ENCODE measurements around the gene FXR1.

FXR1 gene

DNA sequence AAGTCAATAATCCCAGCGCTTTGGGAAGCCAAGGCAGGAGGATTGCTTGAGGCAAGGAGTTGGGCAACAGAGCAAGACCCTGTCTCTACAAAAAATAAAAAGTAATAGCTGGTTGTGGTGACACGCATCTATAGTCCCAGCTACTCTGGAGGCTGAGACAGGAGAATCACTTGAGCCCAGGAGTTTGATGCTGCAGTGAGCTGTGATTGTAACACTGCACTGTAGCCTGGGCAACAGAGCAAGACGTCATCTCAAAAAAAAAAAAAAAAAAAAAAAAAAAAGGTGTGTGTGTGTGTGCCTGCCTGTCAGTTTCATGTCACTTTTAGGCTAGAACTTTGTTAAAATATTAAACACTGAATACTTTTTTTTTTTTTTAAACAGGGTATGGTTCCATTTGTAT is 48.6 kb downstream of the FXR1 start:
- Histone ChIP-seq H3K9me3 (ENCODE audit: insufficient read depth, low read length, severe bottlenecking) (no peaks in the 10 kb centered on the region), H3K4me2 (ENCODE audit: insufficient read depth, low read length) (no peak overlapping the region), H3K79me2 (ENCODE audit: insufficient read depth, low read length) (peaks cover 16% of the 10 kb centered on the region; the same call in 1 of the 2 replicates), H3K36me3 (ENCODE audit: insufficient read depth, low read length) (peaks cover 98% of the 10 kb centered on the region), H2AFZ (ENCODE audit: low read depth, low read length) (no peak overlapping the region), H3K4me1 (ENCODE audit: insufficient read depth, low read length) (no peaks in the 10 kb centered on the region), H3K4me3 (ENCODE audit: low read depth in 1 of 2, low read length in 2 of 2) (no peak overlapping the region), H4K20me1 (ENCODE audit: insufficient read depth, low read length) (peaks cover 4% of the 10 kb centered on the region; the same call in 1 of the 2 replicates), H3K27ac (ENCODE audit: low read length) (no peak overlapping the region), H3K27me3 (ENCODE audit: insufficient read depth, low read length, poor library complexity) (no peaks in the 10 kb centered on the region), H3K9ac (ENCODE audit: low read depth, low read length) (no peak overlapping the region)
- ATAC-seq (ENCODE audit: insufficient read depth, low read depth) (no peak), DNase-seq (no peak)
- no peak for TF ChIP-seq EZH2 (IDR thresholded peaks at IDR 0.05; ENCODE audit: borderline replicate concordance, low read depth, low read length, severe bottlenecking)
- TF ChIP-seq, protein P1, sequence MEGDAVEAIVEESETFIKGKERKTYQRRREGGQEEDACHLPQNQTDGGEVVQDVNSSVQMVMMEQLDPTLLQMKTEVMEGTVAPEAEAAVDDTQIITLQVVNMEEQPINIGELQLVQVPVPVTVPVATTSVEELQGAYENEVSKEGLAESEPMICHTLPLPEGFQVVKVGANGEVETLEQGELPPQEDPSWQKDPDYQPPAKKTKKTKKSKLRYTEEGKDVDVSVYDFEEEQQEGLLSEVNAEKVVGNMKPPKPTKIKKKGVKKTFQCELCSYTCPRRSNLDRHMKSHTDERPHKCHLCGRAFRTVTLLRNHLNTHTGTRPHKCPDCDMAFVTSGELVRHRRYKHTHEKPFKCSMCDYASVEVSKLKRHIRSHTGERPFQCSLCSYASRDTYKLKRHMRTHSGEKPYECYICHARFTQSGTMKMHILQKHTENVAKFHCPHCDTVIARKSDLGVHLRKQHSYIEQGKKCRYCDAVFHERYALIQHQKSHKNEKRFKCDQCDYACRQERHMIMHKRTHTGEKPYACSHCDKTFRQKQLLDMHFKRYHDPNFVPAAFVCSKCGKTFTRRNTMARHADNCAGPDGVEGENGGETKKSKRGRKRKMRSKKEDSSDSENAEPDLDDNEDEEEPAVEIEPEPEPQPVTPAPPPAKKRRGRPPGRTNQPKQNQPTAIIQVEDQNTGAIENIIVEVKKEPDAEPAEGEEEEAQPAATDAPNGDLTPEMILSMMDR (IDR thresholded peaks at IDR 0.05; ENCODE audit: borderline replicate concordance, extremely low read depth, low read length, poor library complexity, severe bottlenecking), result no peak

DNA sequence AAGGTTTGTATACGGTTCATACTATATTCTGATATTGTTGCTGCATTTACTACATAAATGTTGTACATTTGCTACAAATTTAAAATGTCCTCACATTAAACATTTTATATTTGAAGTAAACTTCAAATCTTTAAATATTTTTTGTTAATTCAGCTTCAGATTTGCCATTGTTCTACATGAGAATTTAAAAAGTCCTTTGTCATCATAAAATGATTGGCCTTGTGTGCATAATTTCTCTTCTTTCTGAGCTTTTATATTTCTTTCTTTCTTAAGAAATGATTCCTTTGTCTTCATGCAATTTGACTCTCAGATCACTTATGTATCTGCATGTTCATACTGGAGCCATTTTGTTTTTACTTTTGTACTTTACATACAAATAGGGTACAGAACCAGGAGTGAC is 49.1 kb downstream of the FXR1 start:
- no peak overlapping the region for H3K9ac ChIP-seq (ENCODE audit: low read depth, low read length)
- peaks cover 13% of the 10 kb centered on the region; the same call in 1 of the 2 replicates for H3K79me2 ChIP-seq (ENCODE audit: insufficient read depth, low read length)
- no peak overlapping the region for H3K27ac ChIP-seq (ENCODE audit: low read length)
- no peaks in the 10 kb centered on the region for H3K9me3 ChIP-seq (ENCODE audit: insufficient read depth, low read length, severe bottlenecking)
- DNase-seq, result no peak
- H3K27me3 ChIP-seq (ENCODE audit: insufficient read depth, low read length, poor library complexity), result no peaks in the 10 kb centered on the region
- H3K4me2 ChIP-seq (ENCODE audit: insufficient read depth, low read length), result no peak overlapping the region
- H4K20me1 ChIP-seq (ENCODE audit: insufficient read depth, low read length), result peaks cover 4% of the 10 kb centered on the region; the same call in 1 of the 2 replicates
- H2AFZ ChIP-seq (ENCODE audit: low read depth, low read length), result no peak overlapping the region
- no peak for TF ChIP-seq EZH2 (IDR thresholded peaks at IDR 0.05; ENCODE audit: borderline replicate concordance, low read depth, low read length, severe bottlenecking)
- TF ChIP-seq, protein P1 (IDR thresholded peaks at IDR 0.05; ENCODE audit: borderline replicate concordance, extremely low read depth, low read length, poor library complexity, severe bottlenecking), result no peak
- peaks cover 98% of the 10 kb centered on the region for H3K36me3 ChIP-seq (ENCODE audit: insufficient read depth, low read length)
- ATAC-seq (ENCODE audit: insufficient read depth, low read depth), result no peak
- H3K4me1 ChIP-seq (ENCODE audit: insufficient read depth, low read length), result no peaks in the 10 kb centered on the region
- H3K4me3 ChIP-seq (ENCODE audit: low read depth in 1 of 2, low read length in 2 of 2), result no peak overlapping the region

DNA sequence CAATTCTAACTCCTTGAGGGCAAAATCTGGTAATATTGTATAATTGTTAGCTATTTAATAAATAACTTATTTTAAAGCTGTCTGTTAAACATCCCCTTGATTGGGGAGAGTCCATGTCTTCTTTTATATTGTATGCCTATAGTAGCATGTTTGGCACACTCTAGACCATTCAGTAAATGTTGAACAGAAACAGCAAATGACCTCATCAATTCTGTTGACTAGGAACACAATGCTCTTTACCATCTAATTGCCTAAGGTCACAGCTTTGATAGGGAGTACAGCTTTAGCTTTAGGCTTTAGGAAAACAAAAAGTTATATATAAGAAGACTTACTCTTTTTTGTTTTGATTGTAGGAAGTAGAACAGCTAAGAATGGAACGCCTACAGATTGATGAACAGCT is 50.1 kb downstream of the FXR1 start:
- H3K79me2 ChIP-seq (ENCODE audit: insufficient read depth, low read length), result peaks cover 12% of the 10 kb centered on the region; the same call in 1 of the 2 replicates
- H3K27me3 ChIP-seq (ENCODE audit: insufficient read depth, low read length, poor library complexity), result no peaks in the 10 kb centered on the region
- no peak for ATAC-seq (ENCODE audit: insufficient read depth, low read depth)

More for the DNA sequence above, 50.1 kb downstream of the FXR1 start:
- TF ChIP-seq, protein P1 (IDR thresholded peaks at IDR 0.05; ENCODE audit: borderline replicate concordance, extremely low read depth, low read length, poor library complexity, severe bottlenecking), result no peak
- TF ChIP-seq EZH2 (IDR thresholded peaks at IDR 0.05; ENCODE audit: borderline replicate concordance, low read depth, low read length, severe bottlenecking), result no peak
- no peak for DNase-seq
- Histone ChIP-seq H4K20me1 (ENCODE audit: insufficient read depth, low read length) (peaks cover 4% of the 10 kb centered on the region; the same call in 1 of the 2 replicates), H3K4me1 (ENCODE audit: insufficient read depth, low read length) (no peaks in the 10 kb centered on the region), H3K9me3 (ENCODE audit: insufficient read depth, low read length, severe bottlenecking) (no peaks in the 10 kb centered on the region), H3K4me3 (ENCODE audit: low read depth in 1 of 2, low read length in 2 of 2) (no peak overlapping the region), H3K36me3 (ENCODE audit: insufficient read depth, low read length) (peaks cover 97% of the 10 kb centered on the region), H3K4me2 (ENCODE audit: insufficient read depth, low read length) (no peak overlapping the region), H3K9ac (ENCODE audit: low read depth, low read length) (no peak overlapping the region), H3K27ac (ENCODE audit: low read length) (no peak overlapping the region), H2AFZ (ENCODE audit: low read depth, low read length) (no peak overlapping the region)

Data from DND-41 (cell line).